ENCODE measurements around the gene UBE2J2.
A peak's percentile ranks its signal among the peaks of the same experiment; 100 is the strongest.

The UBE2J2 gene

DNA sequence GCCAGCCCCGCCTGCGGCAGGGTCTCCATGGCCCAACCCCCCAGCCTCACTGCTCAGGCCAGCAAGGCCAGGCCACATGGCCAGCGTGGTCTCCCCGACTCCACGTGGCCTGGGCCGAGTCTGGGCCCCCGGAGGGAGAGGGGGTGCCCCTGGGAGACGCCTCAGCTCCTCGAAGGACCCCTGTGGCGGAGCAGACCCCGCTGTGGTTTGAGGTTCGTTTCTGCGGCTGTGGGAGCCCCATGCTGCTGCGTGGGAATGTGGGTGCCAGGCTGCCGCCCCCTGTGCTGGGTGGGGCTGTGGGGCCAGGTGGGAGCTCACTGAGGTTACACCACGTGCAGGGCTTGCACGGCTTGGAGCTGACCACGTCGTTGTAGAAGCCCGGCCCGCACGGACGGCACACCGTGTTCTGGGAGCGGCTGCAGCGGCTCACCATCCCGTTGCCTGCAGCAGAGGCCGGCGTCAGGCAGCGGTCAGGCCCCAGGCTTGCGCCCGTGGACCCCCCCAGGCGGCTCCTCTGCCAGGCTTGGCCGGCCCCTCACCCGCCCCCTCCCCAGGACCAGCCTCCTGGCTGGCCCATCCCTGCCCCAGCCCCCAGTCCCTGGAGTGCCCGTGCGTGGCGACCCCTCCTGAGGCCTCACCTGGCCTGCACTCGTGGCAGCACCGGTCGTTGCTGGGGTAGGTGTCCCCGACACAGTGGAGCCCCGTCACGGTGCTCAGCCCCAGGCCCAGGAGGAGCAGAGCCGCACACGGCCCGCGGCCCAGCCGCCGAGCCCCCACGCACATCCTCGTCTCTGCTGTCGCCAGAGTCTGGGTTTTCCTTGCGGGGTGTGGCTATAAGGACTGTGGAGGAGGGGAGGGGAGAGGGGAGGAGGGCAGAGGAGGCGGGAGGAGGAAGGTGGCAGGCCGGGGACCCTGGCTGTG lies 60.0 kb downstream of the UBE2J2 start, which contains the start of gene TNFRSF4:
Gene TNFRSF4, minus strand, starts transcription at position 809 of the 921 bp plus-strand sequence. Its CDS starts 26 bp downstream, at position 783.
- Histone ChIP-seq H3K9ac (no peak within 1 kb of the TSS), H4K20me1 (ENCODE audit: insufficient read depth) (no peaks in the 10 kb centered on the region), H3K27ac (no peak within 1 kb of the TSS), H3K27me3 (ENCODE audit: insufficient read depth, low read depth) (peaks cover 18% of the 10 kb centered on the region; the same call in 1 of the 2 replicates), H3K36me3 (ENCODE audit: insufficient read depth) (no peaks in the 10 kb centered on the region), H3K4me1 (ENCODE audit: low read depth, poor library complexity, severe bottlenecking) (peaks cover 19% of the 10 kb centered on the region), H2AFZ (ENCODE audit: low read depth) (no peak within 1 kb of the TSS), H3K79me2 (ENCODE audit: insufficient read depth, low read depth) (no peaks in the 10 kb centered on the region), H3K4me2 (peak within 1 kb of the TSS; percentile 48), H3K4me3 (IDR thresholded peaks at IDR 0.05; ENCODE audit: insufficient read depth, low read depth, low read length) (no peak within 1 kb of the TSS)
- TF ChIP-seq, protein P1, sequence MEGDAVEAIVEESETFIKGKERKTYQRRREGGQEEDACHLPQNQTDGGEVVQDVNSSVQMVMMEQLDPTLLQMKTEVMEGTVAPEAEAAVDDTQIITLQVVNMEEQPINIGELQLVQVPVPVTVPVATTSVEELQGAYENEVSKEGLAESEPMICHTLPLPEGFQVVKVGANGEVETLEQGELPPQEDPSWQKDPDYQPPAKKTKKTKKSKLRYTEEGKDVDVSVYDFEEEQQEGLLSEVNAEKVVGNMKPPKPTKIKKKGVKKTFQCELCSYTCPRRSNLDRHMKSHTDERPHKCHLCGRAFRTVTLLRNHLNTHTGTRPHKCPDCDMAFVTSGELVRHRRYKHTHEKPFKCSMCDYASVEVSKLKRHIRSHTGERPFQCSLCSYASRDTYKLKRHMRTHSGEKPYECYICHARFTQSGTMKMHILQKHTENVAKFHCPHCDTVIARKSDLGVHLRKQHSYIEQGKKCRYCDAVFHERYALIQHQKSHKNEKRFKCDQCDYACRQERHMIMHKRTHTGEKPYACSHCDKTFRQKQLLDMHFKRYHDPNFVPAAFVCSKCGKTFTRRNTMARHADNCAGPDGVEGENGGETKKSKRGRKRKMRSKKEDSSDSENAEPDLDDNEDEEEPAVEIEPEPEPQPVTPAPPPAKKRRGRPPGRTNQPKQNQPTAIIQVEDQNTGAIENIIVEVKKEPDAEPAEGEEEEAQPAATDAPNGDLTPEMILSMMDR (conservative IDR thresholded peaks at IDR 0.05; ENCODE audit: low read depth, low read length): no peak

DNA sequence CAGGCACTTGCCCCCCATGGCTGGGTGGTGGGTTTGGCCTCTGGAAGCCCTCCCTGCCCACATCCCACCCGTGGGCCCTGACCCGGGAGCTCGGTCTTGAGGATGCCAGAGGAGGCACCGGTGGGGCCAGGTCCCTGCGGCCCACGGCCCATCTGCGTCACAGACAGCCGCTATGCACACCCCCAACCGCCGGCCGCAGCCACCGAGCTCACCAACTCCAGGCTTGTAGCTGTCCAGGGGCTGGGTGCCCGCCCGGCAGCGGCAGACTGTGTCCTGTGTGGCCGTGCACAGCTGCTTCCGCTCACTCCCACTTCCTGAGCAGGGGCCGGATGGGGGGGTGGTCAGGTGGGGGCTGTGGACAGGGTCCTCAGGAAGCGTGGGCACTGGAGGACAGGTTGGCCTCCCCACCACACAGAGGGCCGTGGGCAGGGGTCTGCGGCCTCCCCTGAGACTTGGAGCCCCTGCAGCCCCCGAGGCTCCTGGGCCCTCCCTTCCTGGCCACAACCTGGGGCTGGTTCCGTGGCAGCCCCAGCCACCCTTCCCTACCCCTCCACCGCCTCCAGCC lies 60.8 kb downstream of the UBE2J2 start:
- H4K20me1 ChIP-seq (ENCODE audit: insufficient read depth): no peaks in the 10 kb centered on the region
- H3K9ac ChIP-seq: no peak overlapping the region
- TF ChIP-seq, protein P1 (conservative IDR thresholded peaks at IDR 0.05; ENCODE audit: low read depth, low read length): no peak
- H3K4me3 ChIP-seq (IDR thresholded peaks at IDR 0.05; ENCODE audit: insufficient read depth, low read depth, low read length): no peak overlapping the region
- H3K27ac ChIP-seq: no peak overlapping the region
- no peaks in the 10 kb centered on the region for H3K36me3 ChIP-seq (ENCODE audit: insufficient read depth)
- no peak overlapping the region for H3K4me2 ChIP-seq
- H3K79me2 ChIP-seq (ENCODE audit: insufficient read depth, low read depth): no peaks in the 10 kb centered on the region
- H2AFZ ChIP-seq (ENCODE audit: low read depth): no peak overlapping the region
- H3K27me3 ChIP-seq (ENCODE audit: insufficient read depth, low read depth): peaks cover 21% of the 10 kb centered on the region; the same call in 1 of the 2 replicates
- peaks cover 27% of the 10 kb centered on the region for H3K4me1 ChIP-seq (ENCODE audit: low read depth, poor library complexity, severe bottlenecking)

DNA sequence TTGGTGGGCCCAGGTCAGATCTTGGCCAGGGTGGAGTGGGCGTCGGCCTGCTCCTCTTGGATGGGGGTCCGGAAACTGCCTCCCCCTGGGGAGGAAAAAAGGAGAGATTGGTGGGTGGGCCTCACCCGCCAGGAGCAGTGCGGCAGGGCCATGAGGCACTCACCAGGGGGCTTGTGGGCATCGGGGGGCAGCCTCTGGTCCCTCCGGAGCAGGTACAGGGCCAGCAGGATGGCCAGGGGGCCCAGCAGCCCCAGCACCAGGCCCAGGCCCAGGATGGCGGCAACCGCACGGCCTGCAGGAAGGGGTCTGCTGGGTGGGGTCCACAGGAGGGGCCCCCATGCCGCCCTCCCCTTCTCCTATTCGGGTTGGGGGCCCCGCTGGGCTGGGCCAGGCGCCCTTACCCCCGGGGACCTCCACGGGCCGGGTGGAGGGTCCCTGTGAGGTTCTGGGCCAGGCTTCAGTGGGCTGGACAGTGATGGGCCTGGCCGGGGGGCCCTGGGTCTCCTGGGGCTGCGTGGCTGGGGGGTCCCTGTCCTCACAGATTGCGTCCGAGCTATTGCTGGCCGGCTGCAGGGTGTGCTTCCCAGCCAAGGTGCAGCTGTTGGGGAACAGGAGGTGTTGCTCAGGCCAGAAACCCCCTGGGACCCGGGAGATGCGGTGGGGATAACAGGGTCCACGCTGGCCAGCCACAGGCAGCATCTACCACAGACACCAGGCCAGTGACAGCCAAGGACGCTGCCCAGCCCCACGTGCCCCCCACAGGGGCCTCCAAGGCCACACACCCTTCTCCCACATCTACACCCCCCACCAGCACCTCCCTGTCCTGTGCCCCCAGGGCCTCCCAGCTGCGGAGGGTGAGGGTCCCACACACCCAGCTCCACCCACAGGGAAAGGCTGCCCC lies 61.9 kb downstream of the UBE2J2 start:
- Histone ChIP-seq H3K27me3 (ENCODE audit: insufficient read depth, low read depth) (peaks cover 28% of the 10 kb centered on the region), H2AFZ (ENCODE audit: low read depth) (no peak overlapping the region), H3K4me1 (ENCODE audit: low read depth, poor library complexity, severe bottlenecking) (peaks cover 34% of the 10 kb centered on the region), H3K27ac (no peak overlapping the region), H3K79me2 (ENCODE audit: insufficient read depth, low read depth) (no peaks in the 10 kb centered on the region), H3K4me2 (no peak overlapping the region), H3K4me3 (IDR thresholded peaks at IDR 0.05; ENCODE audit: insufficient read depth, low read depth, low read length) (no peak overlapping the region), H3K36me3 (ENCODE audit: insufficient read depth) (no peaks in the 10 kb centered on the region), H4K20me1 (ENCODE audit: insufficient read depth) (no peaks in the 10 kb centered on the region), H3K9ac (no peak overlapping the region)
- TF ChIP-seq, protein P1 (conservative IDR thresholded peaks at IDR 0.05; ENCODE audit: low read depth, low read length): no peak
